Stomach (tissue), 9 donors: ENCODE measurements around the gene COX5B. TPM values are rescaled to one million over a fixed set of nuclear protein-coding genes. Genes with fewer than 3 reads are reported as not detected.

Experiments used
- DNase-seq, 2 donors: peaks; one replicate each; pipeline versions ENCODE4 v3.0.0 to v3.0.0-alpha.2; 2013 to 2019
- H3K27ac ChIP-seq, 5 donors: fragments of 200-600 bp in 4 of 5; sonication (generic) in 4 of 5; one replicate each; pipeline ENCODE4 v1.5.1; 2013 to 2019; ENCODE audit warnings: mild to moderate bottlenecking in 1 of 5, moderate library complexity in 1 of 5
- H3K27me3 ChIP-seq, 3 donors: fragments of 200-600 bp; sonication (generic); one replicate each; pipeline ENCODE4 v1.5.1; 2017 to 2019; ENCODE audit warnings: mixed run types in 1 of 3
- H3K36me3 ChIP-seq, 4 donors: fragments of 200-600 bp; sonication (generic); 1 replicate in 3 of 4; 2 replicates in 1 of 4; pipeline ENCODE4 v1.5.1; 2016 to 2019
- H3K4me1 ChIP-seq, 4 donors: fragments of 200-600 bp; sonication (generic); one replicate each; pipeline ENCODE4 v1.5.1; 2016 to 2019
- H3K4me3 ChIP-seq, 4 donors: fragments of 200-600 bp; sonication (generic) in 3 of 4; one replicate each; pipeline ENCODE4 v1.5.1; 2016 to 2019; ENCODE audit warnings: mild to moderate bottlenecking in 1 of 4
- H3K9me3 ChIP-seq, 4 donors: fragments of 200-600 bp; sonication (generic); one replicate each; pipeline ENCODE4 v1.5.1; 2016 to 2019
- CTCF ChIP-seq, 7 experiments: fragments of 450-650 bp in 4 of 7; fragments of 200-600 bp in 3 of 7; sonication (generic) in 3 of 7; IDR thresholded peaks; one replicate each; pipeline ENCODE4 v1.5.1; 2016 to 2019; ENCODE audit warnings: antibody characterized with exemption in 7 of 7, control low read depth in 2 of 7, mild to moderate bottlenecking in 1 of 7
- EP300 ChIP-seq: sonication (generic); formaldehyde crosslinking; IDR thresholded peaks from one replicate; pipeline ENCODE4 v1.6.1; 2017; ENCODE audit warnings: antibody characterized with exemption
- POLR2A ChIP-seq, 4 donors: fragments of 450-650 bp; IDR thresholded peaks; one replicate each; pipeline ENCODE4 v1.6.1; 2016; ENCODE audit warnings: antibody characterized with exemption in 4 of 4, control low read depth in 2 of 4, mild to moderate bottlenecking in 1 of 4, moderate library complexity in 1 of 4
- POLR2AphosphoS5 ChIP-seq, 3 donors: sonication (generic); formaldehyde crosslinking; IDR thresholded peaks; one replicate each; pipeline ENCODE4 v1.6.1; 2016; ENCODE audit warnings: antibody characterized with exemption in 3 of 3
- WGBS, 5 donors: extraction: QIAGEN DNeasy Blood & Tissue Kit in 3 of 5; methylation state at CpG; one replicate each; pipeline versions ENCODE4 v1.1.5 to v1.1.7; 2013 to 2018; 5-methylcytosine and 5-hydroxymethylcytosine counted together
- intact Hi-C: fragments of 100-400 bp; cut with DNase I; formaldehyde crosslinking; loops from one replicate; pipeline ENCODE4 v1.15.1; 2023; ENCODE audit warnings: low total_unique reads
- polyA plus RNA-seq, 3 donors: library from polyadenylated mRNA; stranded (reverse); fragments of 200-250 nt; gene quantifications; one replicate each; pipeline ENCODE4 v1.2.3, GENCODE V29; 2013
- total RNA-seq, 5 donors: library from RNA; depleted of rRNA; stranded (reverse); fragments of >200 nt; gene quantifications; one replicate each; pipeline versions ENCODE4 v1.1.0 to v1.2.3, GENCODE V29; 2014 to 2016
- donor health status: healthy with polysubstance abuse.
- donor health status: Bipolar disorder and iron deficiency.
- donor health status: healthy.

The COX5B gene
- total and polyA plus RNA-seq, 8 donors, result 370 to 935 (median 571) TPM

- 93 to 98% (median 98%) methylated on average over 5 to 7 of the region's 7 CpGs for WGBS, 5 donors
- no peak overlapping the region for H3K27ac ChIP-seq
- H3K36me3 ChIP-seq, result peaks cover 35 to 78% (median 66%) of the 10 kb centered on the region in 4 donors
- intact Hi-C loops, result no loop called here
- peaks cover 0 to 5% (median 0%) of the 10 kb centered on the region in 4 donors for H3K9me3 ChIP-seq
- H3K4me3 ChIP-seq, result no peak overlapping the region
- peaks cover 0 to 16% (median 11%) of the 10 kb centered on the region in 4 donors for H3K4me1 ChIP-seq
- no peaks in the 10 kb centered on the region for H3K27me3 ChIP-seq
- DNase-seq, result no peak
- no peak for TF ChIP-seq POLR2AphosphoS5 (IDR thresholded peaks at IDR 0.05)
- TF ChIP-seq EP300, result no peak
- TF ChIP-seq POLR2A (IDR thresholded peaks at IDR 0.05), result no peak
- no peak for TF ChIP-seq CTCF (IDR thresholded peaks at IDR 0.05)
Observed at GRCh38 chr2:97656129-97656755, 10.4 kb downstream of the COX5B start.

- H3K4me3 ChIP-seq, result no peak overlapping the region
- H3K4me1 ChIP-seq, result peaks cover 6 to 24% (median 19%) of the 10 kb centered on the region in 4 donors
- DNase-seq, result no peak
- peaks cover 0 to 5% (median 0%) of the 10 kb centered on the region in 4 donors for H3K9me3 ChIP-seq
- TF ChIP-seq POLR2AphosphoS5 (IDR thresholded peaks at IDR 0.05), result no peak
- no peak for TF ChIP-seq POLR2A (IDR thresholded peaks at IDR 0.05)
- TF ChIP-seq EP300, result no peak
- no peak for TF ChIP-seq CTCF (IDR thresholded peaks at IDR 0.05)
- no peaks in the 10 kb centered on the region for H3K27me3 ChIP-seq
- WGBS, 5 donors, result 80 to 92% (median 86%) methylated on average over 13 to 15 of the region's 15 CpGs
- H3K27ac ChIP-seq, result no peak overlapping the region
- peaks cover 35 to 78% (median 66%) of the 10 kb centered on the region in 4 donors for H3K36me3 ChIP-seq
- intact Hi-C loops, result no loop called here
Observed at GRCh38 chr2:97656905-97657587, 11.2 kb downstream of the COX5B start.

- intact Hi-C loops, result no loop called here
- no peaks in the 10 kb centered on the region for H3K27me3 ChIP-seq
- no peak overlapping the region for H3K4me3 ChIP-seq
- H3K27ac ChIP-seq, result no peak overlapping the region
- WGBS, 5 donors, result 92 to 96% (median 95%) methylated on average over 30 to 37 of the region's 37 CpGs
- peaks cover 0 to 5% (median 0%) of the 10 kb centered on the region in 4 donors for H3K9me3 ChIP-seq
- TF ChIP-seq EP300 (no peak), CTCF (IDR thresholded peaks at IDR 0.05) (no peak), POLR2A (IDR thresholded peaks at IDR 0.05) (no peak), POLR2AphosphoS5 (IDR thresholded peaks at IDR 0.05) (no peak)
- H3K4me1 ChIP-seq, result peaks cover 17 to 35% (median 30%) of the 10 kb centered on the region in 4 donors
- H3K36me3 ChIP-seq, result peaks cover 35 to 77% (median 66%) of the 10 kb centered on the region in 4 donors
- DNase-seq, result no peak
Observed at GRCh38 chr2:97657986-97658690, 12.3 kb downstream of the COX5B start.

GRCh38 chr2:97658691-97659157 is 12.9 kb downstream of the COX5B start:
- DNase-seq, result no peak
- no peak overlapping the region for H3K4me3 ChIP-seq
- intact Hi-C loops, result no loop called here
- H3K36me3 ChIP-seq, result peaks cover 35 to 71% (median 64%) of the 10 kb centered on the region in 4 donors
- WGBS, 5 donors, result 86 to 93% (median 92%) methylated on average over 12 to 13 of the region's 13 CpGs
- TF ChIP-seq POLR2AphosphoS5 (IDR thresholded peaks at IDR 0.05) (no peak), EP300 (no peak), POLR2A (IDR thresholded peaks at IDR 0.05) (no peak), CTCF (IDR thresholded peaks at IDR 0.05) (no peak)
- peaks cover 17 to 36% (median 32%) of the 10 kb centered on the region in 4 donors for H3K4me1 ChIP-seq
- H3K27me3 ChIP-seq, result no peaks in the 10 kb centered on the region
- peaks cover 0 to 4% (median 0%) of the 10 kb centered on the region in 4 donors for H3K9me3 ChIP-seq
- no peak overlapping the region for H3K27ac ChIP-seq
